Stimulated activated CD8-positive, alpha-beta memory T cell treated with anti-CD3 and anti-CD28 coated beads, Interleukin-12 subunit alpha, Interleukin-12 subunit beta, amount 100 ng/mL, for 4 hours (primary cell): ENCODE measurements around the gene GRAMD2A.
A peak's percentile ranks its signal among the peaks of the same experiment; 100 is the strongest.

Source experiments
- DNase-seq: peaks from one replicate; pipeline ENCODE4 v3.0.0-alpha.2; 2020; ENCODE audit warnings: low read depth

The GRAMD2A gene

GRCh38 chr15:72217216-72217615, 19.6 kb upstream of the GRAMD2A start:
- no peak for DNase-seq

DNA sequence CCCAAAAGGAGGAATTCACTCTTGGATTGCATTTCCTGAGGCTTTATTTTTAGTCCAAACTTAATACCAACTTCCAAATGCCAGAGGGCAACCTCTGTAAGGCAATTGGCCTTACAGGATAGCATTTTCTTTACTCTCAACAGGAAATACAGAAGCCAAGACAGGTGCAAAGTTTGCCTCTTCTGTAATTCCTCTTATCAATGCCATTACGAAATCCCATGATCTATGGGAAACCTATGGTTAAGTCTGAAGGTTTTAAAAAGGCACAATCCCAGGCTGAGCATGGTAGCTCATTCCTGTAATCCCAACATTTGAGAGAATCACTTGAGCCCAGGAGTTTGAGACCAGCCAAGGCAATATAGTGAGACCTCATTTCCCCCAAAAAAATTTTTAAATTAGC, 18.5 kb upstream of the GRAMD2A start:
- no peak for DNase-seq

- no peak for DNase-seq
These were observed 10.0 kb upstream of the GRAMD2A start for GRCh38 chr15:72207558-72208085.

GRCh38 chr15:72206677-72207000, 9.1 kb upstream of the GRAMD2A start:
- DNase-seq = no peak

GRCh38 chr15:72205896-72206676, 8.5 kb upstream of the GRAMD2A start:
- no peak for DNase-seq

DNA sequence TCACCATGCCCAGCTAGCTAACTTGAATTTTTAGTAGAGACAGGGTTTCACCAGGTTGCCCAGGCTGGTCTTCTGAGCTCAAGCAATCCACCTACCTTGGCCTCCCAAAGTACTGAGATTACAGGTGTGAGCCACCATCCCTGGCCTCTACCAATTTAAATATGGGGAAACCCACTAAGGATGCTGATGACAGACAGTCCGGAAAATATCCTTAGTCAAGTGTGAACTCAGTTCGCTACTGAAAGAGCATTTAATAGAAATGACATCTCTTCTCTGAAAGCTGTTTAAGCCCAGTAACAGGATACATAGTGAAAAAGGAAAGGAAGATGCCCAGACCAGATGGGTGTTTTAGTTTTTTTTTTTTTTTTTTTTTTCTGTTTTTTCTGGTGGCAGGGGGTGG, 7.7 kb upstream of the GRAMD2A start:
- no peak for DNase-seq

DNA sequence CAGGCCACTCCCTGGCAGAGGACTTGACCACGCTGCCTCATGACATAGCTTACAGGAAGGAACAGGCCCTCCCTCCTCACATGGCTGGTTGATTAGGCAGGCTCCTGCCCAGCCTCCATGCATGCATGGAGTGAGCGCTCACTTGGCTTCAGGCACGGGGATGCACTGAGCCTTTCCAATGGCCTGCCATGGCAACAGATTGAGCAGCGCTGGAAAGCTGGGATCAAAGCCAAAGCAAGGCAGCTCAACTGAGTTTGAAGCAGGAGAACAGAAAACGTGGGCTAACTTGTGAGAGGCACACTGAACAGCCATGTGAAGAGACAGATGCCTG, 5.9 kb upstream of the GRAMD2A start:
- no peak for DNase-seq

GRCh38 chr15:72202801-72203506, 5.4 kb upstream of the GRAMD2A start:
- no peak for DNase-seq

DNA sequence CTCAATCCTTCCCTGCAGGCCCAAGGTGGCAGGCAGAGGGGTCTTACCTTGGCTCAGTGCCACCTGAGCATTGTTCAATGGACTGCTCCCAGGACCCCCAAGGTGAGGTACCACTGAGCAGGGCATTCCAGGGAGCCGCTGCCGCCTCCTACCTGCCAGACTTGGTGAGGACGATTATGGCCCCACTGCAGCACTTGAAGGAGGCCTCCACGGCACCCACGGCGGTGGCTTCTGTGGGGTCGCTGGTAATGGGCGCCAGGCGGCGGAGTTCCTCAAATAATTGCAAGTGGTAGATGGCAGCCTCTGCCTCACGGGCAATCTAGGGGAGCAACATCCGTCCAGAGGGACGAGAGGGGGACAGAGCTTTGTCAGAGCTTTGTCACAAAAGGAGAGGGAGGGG, 4.7 kb upstream of the GRAMD2A start:
- no peak for DNase-seq

GRCh38 chr15:72201391-72201921, 3.9 kb upstream of the GRAMD2A start:
- DNase-seq = no peak

DNA sequence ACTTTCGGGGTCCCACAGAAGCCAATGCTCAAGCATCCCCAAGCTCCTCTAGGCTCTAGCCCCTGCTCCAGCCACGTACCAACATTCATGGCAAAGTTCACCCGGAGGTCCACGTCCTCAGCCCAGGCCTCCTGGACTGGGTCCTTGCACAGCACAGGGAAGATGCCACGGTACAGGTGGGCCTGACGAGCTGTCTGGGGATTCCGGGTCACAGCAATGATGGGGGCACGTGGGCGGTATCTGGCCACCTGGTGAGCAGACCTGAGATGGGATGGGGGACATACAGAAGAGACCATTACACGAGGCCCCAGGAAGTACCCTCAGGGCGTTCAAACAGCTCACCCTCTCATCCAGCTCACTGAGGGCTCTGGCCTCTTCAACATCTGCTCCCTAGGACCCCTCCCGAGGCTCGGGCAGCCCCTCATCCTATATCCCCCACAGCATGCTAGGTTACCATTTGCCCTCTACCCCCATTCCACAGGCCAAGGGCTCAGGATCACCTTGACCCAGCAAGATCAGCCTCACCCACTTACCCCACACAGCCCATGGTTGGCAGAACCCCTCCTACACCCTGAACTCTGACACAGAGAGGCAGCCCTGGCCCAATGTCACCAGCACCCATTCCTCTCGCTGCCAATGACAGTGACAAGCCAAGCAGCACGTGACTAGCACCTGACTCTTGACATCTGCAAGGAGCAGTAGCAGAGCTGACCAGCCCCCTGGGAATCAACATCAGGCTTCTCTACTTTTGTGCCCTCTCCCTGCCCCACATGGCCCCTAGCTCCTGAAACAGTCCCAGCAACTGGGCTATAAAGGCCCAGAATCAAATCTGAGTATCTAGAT, 3.0 kb upstream of the GRAMD2A start:
- no peak for DNase-seq

- peak; percentile 46 for DNase-seq
These were observed 2.2 kb upstream of the GRAMD2A start for GRCh38 chr15:72199721-72200212.

- no peak for DNase-seq
These were observed 1.6 kb upstream of the GRAMD2A start for GRCh38 chr15:72199205-72199515.

GRCh38 chr15:72198356-72199204, 993 bp upstream of the GRAMD2A start:
- no peak for DNase-seq

- no peak for DNase-seq
These were observed 537 bp downstream of the GRAMD2A start for GRCh38 chr15:72197041-72197459.

- no peak for DNase-seq
These were observed 1.1 kb downstream of the GRAMD2A start for GRCh38 chr15:72196409-72197040.

- DNase-seq = no peak
These were observed 2.5 kb downstream of the GRAMD2A start for GRCh38 chr15:72195101-72195511.

GRCh38 chr15:72193836-72194396, 3.7 kb downstream of the GRAMD2A start:
- no peak for DNase-seq

DNA sequence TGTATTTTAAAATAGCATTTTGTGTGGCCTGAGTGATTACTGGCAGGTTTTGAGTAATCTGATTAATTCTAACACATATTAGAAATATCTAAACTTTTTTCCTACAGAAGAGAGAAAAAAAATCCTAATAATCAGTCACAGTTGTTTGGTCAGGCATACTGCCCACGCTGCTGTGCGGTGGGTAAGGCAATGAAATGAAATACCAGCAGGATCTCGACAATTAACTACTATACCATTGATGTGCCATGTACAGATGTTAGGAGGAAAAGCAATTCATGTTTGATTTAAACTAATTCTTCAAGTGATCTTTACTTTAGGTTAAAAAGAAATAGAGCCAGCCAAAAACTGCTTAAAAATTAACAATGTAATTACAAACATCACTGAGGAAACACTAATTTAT, 5.2 kb downstream of the GRAMD2A start:
- DNase-seq = no peak

- DNase-seq = no peak
These were observed 8.2 kb downstream of the GRAMD2A start for GRCh38 chr15:72189250-72189902.
